Neural progenitor cell (in vitro differentiated cells): ENCODE results near the gene PWWP2A. TPM values are rescaled to one million over a fixed set of nuclear protein-coding genes. Genes with fewer than 3 reads are reported as not detected.
A peak's percentile ranks its signal among the peaks of the same experiment; 100 is the strongest.

ENCODE experiments used
- DNase-seq: peaks from one replicate; pipeline ENCODE4 v3.0.0-alpha.2; 2016; ENCODE audit warnings: low spot score
- H2AFZ ChIP-seq: fragments of 200-600 bp; sonication (generic); replicated peaks from 2 replicates; pipeline ENCODE4 v1.6.1; 2016; ENCODE audit warnings: antibody characterized with exemption
- H3F3A ChIP-seq: fragments of 200-600 bp; sonication (generic); 2 replicates; pipeline ENCODE4 v1.6.1; 2016; ENCODE audit warnings: antibody characterized with exemption, low read depth
- H3K27ac ChIP-seq: fragments of 200-600 bp; sonication (generic); 2 replicates; pipeline ENCODE4 v1.5.1; 2016; ENCODE audit warnings: mild to moderate bottlenecking
- H3K27me3 ChIP-seq: fragments of 200-600 bp; sonication (generic); 2 replicates; pipeline ENCODE4 v1.6.1; 2016; ENCODE audit warnings: mild to moderate bottlenecking, moderate library complexity
- H3K36me3 ChIP-seq: fragments of 200-600 bp; sonication (generic); 2 replicates; pipeline ENCODE4 v1.5.1; 2016
- H3K4me1 ChIP-seq: fragments of 200-600 bp; sonication (generic); 2 replicates; pipeline ENCODE4 v1.6.1; 2016; ENCODE audit warnings: mixed run types
- H3K4me2 ChIP-seq: fragments of 200-600 bp; sonication (generic); 2 replicates; pipeline ENCODE4 v1.6.1; 2016
- H3K4me3 ChIP-seq: fragments of 200-600 bp; sonication (generic); 2 replicates; pipeline ENCODE4 v1.5.1; 2016
- H3K79me2 ChIP-seq: fragments of 200-600 bp; sonication (generic); 2 replicates; pipeline ENCODE4 v1.6.1; 2016; ENCODE audit warnings: low read depth
- H3K9ac ChIP-seq: fragments of 200-600 bp; sonication (generic); 2 replicates; pipeline ENCODE4 v1.6.1; 2016
- H3K9me3 ChIP-seq: fragments of 200-600 bp; sonication (generic); 2 replicates; pipeline ENCODE4 v1.5.1; 2016; ENCODE audit warnings: low read depth
- H4K20me1 ChIP-seq: fragments of 200-600 bp; sonication (generic); 2 replicates; pipeline ENCODE4 v1.6.1; 2016; ENCODE audit warnings: low read depth
- H3K27ac Mint-ChIP-seq: 3 replicates; pipeline ENCODE4 v1.8.0; 2021; ENCODE audit warnings: mixed read lengths
- H3K27me3 Mint-ChIP-seq: 2 replicates; pipeline ENCODE4 v1.8.0; 2022; ENCODE audit warnings: low read depth, mild to moderate bottlenecking, inconsistent platforms, moderate library complexity, mixed read lengths; ENCODE audit not compliant: insufficient read depth
- H3K36me3 Mint-ChIP-seq: 3 replicates; pipeline ENCODE4 v1.8.0; 2021; ENCODE audit warnings: mixed read lengths
- H3K4me1 Mint-ChIP-seq: 3 replicates; pipeline ENCODE4 v1.8.0; 2021; ENCODE audit warnings: mixed read lengths
- H3K4me3 Mint-ChIP-seq: 3 replicates; pipeline ENCODE4 v1.8.0; 2021; ENCODE audit warnings: mild to moderate bottlenecking, moderate library complexity, mixed read lengths
- H3K9me3 Mint-ChIP-seq: 3 replicates; pipeline ENCODE4 v1.8.0; 2020; ENCODE audit warnings: mixed read lengths
- EZH2 ChIP-seq: fragments of 200-600 bp; sonication (generic); IDR thresholded peaks from 2 replicates; pipeline ENCODE4 v1.6.1; 2017; ENCODE audit warnings: antibody characterized with exemption, mild to moderate bottlenecking, moderate library complexity
- EZH2phosphoT487 ChIP-seq: fragments of 200-600 bp; sonication (generic); IDR thresholded peaks from 2 replicates; pipeline ENCODE4 v1.6.1; 2017; ENCODE audit warnings: antibody characterized with exemption
- total RNA-seq: library from RNA; depleted of rRNA; stranded (reverse); fragments of >200 nt; gene quantifications from 2 replicates; pipeline ENCODE4 v1.2.3, GENCODE V29; 2015; ENCODE audit warnings: low replicate concordance
- TF ChIP-seq, protein P1 (sequence below): fragments of 200-600 bp; sonication (generic); IDR thresholded peaks from 2 replicates; pipeline ENCODE4 v1.5.1; 2017; ENCODE audit warnings: antibody characterized with exemption, mild to moderate bottlenecking

Gene PWWP2A
- total RNA-seq, 1 donor from 2014 or later: 49.0 TPM

DNA sequence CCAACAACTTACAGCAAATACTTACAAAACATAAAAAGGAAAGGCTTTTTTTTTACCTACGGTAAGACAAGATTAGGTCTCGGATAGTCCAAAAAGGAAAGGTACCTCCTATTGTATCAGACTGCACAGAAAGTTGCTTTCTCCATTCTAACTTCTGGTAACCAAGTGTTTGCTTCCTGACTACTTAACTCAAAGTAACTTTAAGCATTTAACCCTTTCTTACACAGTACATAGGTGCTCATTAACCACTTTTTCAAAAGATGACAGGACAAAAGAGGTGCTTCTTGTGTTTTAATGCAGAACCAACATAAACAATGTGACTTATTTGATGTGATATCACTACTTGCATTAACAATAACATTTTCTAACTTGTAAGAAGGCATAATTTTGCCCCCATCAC lies 23.1 kb downstream of the PWWP2A start:
- H3K36me3 ChIP-seq: no peaks in the 10 kb centered on the region
- H3K27ac ChIP-seq: no peak overlapping the region
- Mint-ChIP-seq H3K9me3 (no peaks in the 10 kb centered on the region), H3K27ac (no peak overlapping the region), H3K4me1 (peaks cover 22% of the 10 kb centered on the region), H3K36me3 (peaks cover 33% of the 10 kb centered on the region), H3K27me3 (no peaks in the 10 kb centered on the region), H3K4me3 (no peak overlapping the region)
- peaks cover 58% of the 10 kb centered on the region for H3K79me2 ChIP-seq
- H3F3A ChIP-seq: no peaks in the 10 kb centered on the region
- H2AFZ ChIP-seq: no peak overlapping the region
- no peaks in the 10 kb centered on the region for H3K9me3 ChIP-seq
- H3K4me1 ChIP-seq: no peaks in the 10 kb centered on the region
- TF ChIP-seq EZH2 (no peak), EZH2phosphoT487 (no peak)
- TF ChIP-seq, protein P1, sequence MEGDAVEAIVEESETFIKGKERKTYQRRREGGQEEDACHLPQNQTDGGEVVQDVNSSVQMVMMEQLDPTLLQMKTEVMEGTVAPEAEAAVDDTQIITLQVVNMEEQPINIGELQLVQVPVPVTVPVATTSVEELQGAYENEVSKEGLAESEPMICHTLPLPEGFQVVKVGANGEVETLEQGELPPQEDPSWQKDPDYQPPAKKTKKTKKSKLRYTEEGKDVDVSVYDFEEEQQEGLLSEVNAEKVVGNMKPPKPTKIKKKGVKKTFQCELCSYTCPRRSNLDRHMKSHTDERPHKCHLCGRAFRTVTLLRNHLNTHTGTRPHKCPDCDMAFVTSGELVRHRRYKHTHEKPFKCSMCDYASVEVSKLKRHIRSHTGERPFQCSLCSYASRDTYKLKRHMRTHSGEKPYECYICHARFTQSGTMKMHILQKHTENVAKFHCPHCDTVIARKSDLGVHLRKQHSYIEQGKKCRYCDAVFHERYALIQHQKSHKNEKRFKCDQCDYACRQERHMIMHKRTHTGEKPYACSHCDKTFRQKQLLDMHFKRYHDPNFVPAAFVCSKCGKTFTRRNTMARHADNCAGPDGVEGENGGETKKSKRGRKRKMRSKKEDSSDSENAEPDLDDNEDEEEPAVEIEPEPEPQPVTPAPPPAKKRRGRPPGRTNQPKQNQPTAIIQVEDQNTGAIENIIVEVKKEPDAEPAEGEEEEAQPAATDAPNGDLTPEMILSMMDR: no peak
- H3K27me3 ChIP-seq: no peaks in the 10 kb centered on the region
- H3K4me3 ChIP-seq: no peak overlapping the region
- no peak overlapping the region for H3K4me2 ChIP-seq
- DNase-seq: no peak
- H4K20me1 ChIP-seq: peaks cover 5% of the 10 kb centered on the region
- H3K9ac ChIP-seq: no peak overlapping the region

DNA sequence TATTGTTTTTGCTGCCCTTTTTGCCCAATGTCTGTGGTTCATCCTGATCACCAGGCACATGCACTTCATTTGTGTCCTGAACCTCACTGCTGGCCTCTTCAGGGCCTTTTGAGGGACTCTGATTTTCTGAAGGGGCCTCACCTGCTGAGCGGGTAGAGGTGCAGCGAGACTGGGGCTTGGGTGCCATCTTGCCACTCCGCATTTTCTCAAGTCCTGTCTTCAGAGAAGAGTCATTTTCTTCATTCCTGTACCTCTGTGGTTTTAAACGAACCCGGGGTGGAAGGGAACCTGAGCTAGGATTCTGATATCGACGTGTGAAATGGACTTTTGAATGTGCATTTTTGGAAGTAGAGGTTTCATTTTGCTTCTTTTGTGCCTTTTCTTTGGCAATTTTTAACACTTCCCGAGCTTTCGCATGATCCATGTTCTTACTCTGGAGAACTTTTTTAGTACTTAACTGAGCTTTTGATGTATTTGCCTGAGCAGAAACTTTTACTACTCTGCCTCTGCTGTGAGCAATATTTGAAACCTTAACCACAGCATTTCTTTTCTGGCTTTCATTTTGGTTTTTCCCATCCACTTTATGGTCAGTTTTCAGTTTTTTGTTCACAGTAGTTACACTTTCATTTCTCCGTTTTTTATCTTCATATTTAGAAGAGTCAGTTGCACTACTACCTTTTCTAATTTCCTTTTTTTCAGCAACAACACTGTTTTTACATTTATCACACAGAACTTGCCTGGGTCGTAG lies 26.1 kb downstream of the PWWP2A start:
- no peak overlapping the region for H3K27ac ChIP-seq
- peak overlapping the region; percentile 20 for H3K27ac Mint-ChIP-seq

DNA sequence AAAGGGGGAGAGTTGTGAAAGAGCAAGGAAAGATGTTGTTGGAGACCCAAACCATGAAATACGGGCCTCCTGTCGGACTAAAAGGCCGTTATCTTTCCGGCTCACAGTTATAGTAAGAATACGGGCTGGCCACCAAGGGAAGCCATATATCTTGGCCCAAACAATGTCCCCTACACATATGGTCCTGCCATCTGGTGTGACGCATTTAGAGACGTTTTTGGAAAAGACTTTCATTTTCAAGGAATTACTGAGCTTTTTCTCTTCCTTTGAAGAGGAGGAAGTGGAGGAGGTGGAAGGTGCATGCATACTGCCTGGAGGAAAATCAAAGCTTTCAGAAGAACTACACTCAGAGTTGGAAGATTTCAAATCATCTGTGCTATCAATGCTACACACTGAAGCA lies 26.7 kb downstream of the PWWP2A start:
- Mint-ChIP-seq H3K4me3 (no peak overlapping the region), H3K4me1 (peaks cover 22% of the 10 kb centered on the region), H3K27me3 (no peaks in the 10 kb centered on the region), H3K27ac (peak overlapping the region; percentile 91), H3K9me3 (no peaks in the 10 kb centered on the region), H3K36me3 (peaks cover 24% of the 10 kb centered on the region)
- Histone ChIP-seq H3K9ac (no peak overlapping the region), H3K36me3 (no peaks in the 10 kb centered on the region), H3F3A (peaks cover 2% of the 10 kb centered on the region), H3K4me3 (no peak overlapping the region), H3K79me2 (peaks cover 25% of the 10 kb centered on the region), H3K4me1 (peaks cover 12% of the 10 kb centered on the region), H3K27ac (no peak overlapping the region), H2AFZ (no peak overlapping the region), H3K9me3 (no peaks in the 10 kb centered on the region), H4K20me1 (peaks cover 5% of the 10 kb centered on the region), H3K4me2 (no peak overlapping the region), H3K27me3 (no peaks in the 10 kb centered on the region)
- DNase-seq: no peak
- TF ChIP-seq EZH2phosphoT487: no peak
- TF ChIP-seq, protein P1: no peak
- no peak for TF ChIP-seq EZH2

More for the DNA sequence above, 26.1 kb downstream of the PWWP2A start:
- Histone ChIP-seq H3F3A (peaks cover 2% of the 10 kb centered on the region), H3K4me3 (no peak overlapping the region), H3K9me3 (no peaks in the 10 kb centered on the region), H4K20me1 (peaks cover 5% of the 10 kb centered on the region), H3K4me2 (no peak overlapping the region), H3K9ac (no peak overlapping the region), H3K27me3 (no peaks in the 10 kb centered on the region), H3K79me2 (peaks cover 31% of the 10 kb centered on the region), H3K4me1 (peaks cover 9% of the 10 kb centered on the region), H2AFZ (no peak overlapping the region), H3K36me3 (no peaks in the 10 kb centered on the region)
- Mint-ChIP-seq H3K4me3 (no peak overlapping the region), H3K4me1 (peaks cover 22% of the 10 kb centered on the region), H3K27me3 (no peaks in the 10 kb centered on the region), H3K9me3 (no peaks in the 10 kb centered on the region), H3K36me3 (peaks cover 26% of the 10 kb centered on the region)
- TF ChIP-seq, protein P1: no peak
- no peak for TF ChIP-seq EZH2
- TF ChIP-seq EZH2phosphoT487: no peak
- no peak for DNase-seq
